Fibroblast of lung (primary cell): Measurements from ENCODE around the gene CCDC106.

ENCODE experiments used
- EZH2 ChIP-seq: IDR thresholded peaks from 2 replicates; pipeline ENCODE4 v1.5.1; 2012; ENCODE audit warnings: low read length, control low read depth, mild to moderate bottlenecking; ENCODE audit errors: missing control alignments
- TF ChIP-seq, protein P1 (sequence below), 2 donors: IDR thresholded peaks in 1 of 2; conservative IDR thresholded peaks in 1 of 2; 1 replicate in 1 of 2; 2 replicates in 1 of 2; pipeline ENCODE4 v1.5.1; 2011 to 2012; ENCODE audit warnings: low read length in 2 of 2, control low read depth in 1 of 2, inconsistent platforms in 1 of 2, low read depth in 1 of 2, mild to moderate bottlenecking in 1 of 2

DNA sequence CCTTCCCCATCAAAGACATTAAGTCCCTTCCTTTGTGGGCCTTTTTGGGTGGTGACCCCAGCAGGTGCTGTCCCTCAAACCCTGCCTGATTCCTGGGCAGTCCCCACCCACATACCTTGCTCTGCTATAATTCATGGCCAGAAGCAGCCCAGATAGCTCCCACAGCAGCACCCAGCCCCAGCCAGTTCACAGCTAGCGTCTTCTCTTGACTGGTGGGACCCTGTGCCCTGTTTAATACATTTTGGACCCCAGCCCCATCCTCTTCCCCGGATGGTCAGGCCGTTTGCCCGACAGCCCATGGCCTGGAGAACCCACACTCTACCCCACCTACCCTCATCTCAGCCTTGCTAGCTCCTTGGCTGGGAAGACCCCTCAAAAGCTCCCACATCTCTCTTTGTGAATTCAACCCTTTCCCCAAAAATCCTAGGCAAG lies 2.1 kb downstream of the CCDC106 start:
- TF ChIP-seq, protein P1, sequence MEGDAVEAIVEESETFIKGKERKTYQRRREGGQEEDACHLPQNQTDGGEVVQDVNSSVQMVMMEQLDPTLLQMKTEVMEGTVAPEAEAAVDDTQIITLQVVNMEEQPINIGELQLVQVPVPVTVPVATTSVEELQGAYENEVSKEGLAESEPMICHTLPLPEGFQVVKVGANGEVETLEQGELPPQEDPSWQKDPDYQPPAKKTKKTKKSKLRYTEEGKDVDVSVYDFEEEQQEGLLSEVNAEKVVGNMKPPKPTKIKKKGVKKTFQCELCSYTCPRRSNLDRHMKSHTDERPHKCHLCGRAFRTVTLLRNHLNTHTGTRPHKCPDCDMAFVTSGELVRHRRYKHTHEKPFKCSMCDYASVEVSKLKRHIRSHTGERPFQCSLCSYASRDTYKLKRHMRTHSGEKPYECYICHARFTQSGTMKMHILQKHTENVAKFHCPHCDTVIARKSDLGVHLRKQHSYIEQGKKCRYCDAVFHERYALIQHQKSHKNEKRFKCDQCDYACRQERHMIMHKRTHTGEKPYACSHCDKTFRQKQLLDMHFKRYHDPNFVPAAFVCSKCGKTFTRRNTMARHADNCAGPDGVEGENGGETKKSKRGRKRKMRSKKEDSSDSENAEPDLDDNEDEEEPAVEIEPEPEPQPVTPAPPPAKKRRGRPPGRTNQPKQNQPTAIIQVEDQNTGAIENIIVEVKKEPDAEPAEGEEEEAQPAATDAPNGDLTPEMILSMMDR (conservative IDR thresholded peaks at IDR 0.05 in 1 of 2, IDR thresholded peaks at IDR 0.05 in 1 of 2; ENCODE audit: low read depth in 1 of 2, low read length in 2 of 2), result no peak
- no peak for TF ChIP-seq EZH2
